OCI-LY7 (cell line): Measurements from ENCODE around the gene CTNND2. TPM values are rescaled to one million over a fixed set of nuclear protein-coding genes. Genes with fewer than 3 reads are reported as not detected.

ENCODE experiments used
- BruUV-seq: library from RNA; stranded (reverse); fragments of 400-500 nt; replicated peaks from 2 replicates; lab custom pipeline; 2021; lab: Mats Ljungman, UMichigan
- CTCF ChIA-PET: fragments of 300-600 bp; sonication (Branson Sonifier 250); formaldehyde crosslinking; loops from one replicate; lab custom pipeline; 2022; ENCODE audit warnings: antibody characterized with exemption; ENCODE audit not compliant: unreplicated experiment; lab: Charles Lee
- POLR2A ChIA-PET: fragments of 300-600 bp; sonication (Branson Sonifier 250); formaldehyde crosslinking; loops from one replicate; lab custom pipeline; 2022; ENCODE audit warnings: antibody characterized with exemption; lab: Charles Lee
- DNase-seq: peaks from one replicate; pipeline ENCODE4 v3.0.0-alpha.2; 2015; ENCODE audit warnings: low spot score
- H2AFZ ChIP-seq: fragments of 200-600 bp; sonication (generic), shearing (Covaris generic); 2 replicates; pipeline ENCODE4 v1.6.1; 2014; ENCODE audit warnings: mild to moderate bottlenecking, antibody characterized with exemption, low read length, moderate library complexity
- H3K27ac ChIP-seq: fragments of 200-600 bp; sonication (generic); 2 replicates; pipeline ENCODE4 v1.5.1; 2014; ENCODE audit warnings: mixed run types, low read depth, mild to moderate bottlenecking, moderate library complexity, low read length, inconsistent platforms; ENCODE audit not compliant: poor library complexity, severe bottlenecking
- H3K36me3 ChIP-seq: fragments of 200-600 bp; sonication (generic); 2 replicates; pipeline ENCODE4 v1.6.1; 2014; ENCODE audit warnings: mild to moderate bottlenecking, antibody characterized with exemption, low read length, moderate library complexity, mixed read lengths; ENCODE audit not compliant: insufficient read depth
- H3K4me1 ChIP-seq: fragments of 200-600 bp; sonication (generic); 2 replicates; pipeline ENCODE4 v1.5.1; 2014; ENCODE audit warnings: mild to moderate bottlenecking, low read length; ENCODE audit not compliant: insufficient read depth, poor library complexity, severe bottlenecking
- H3K4me2 ChIP-seq: fragments of 200-600 bp; sonication (generic); 2 replicates; pipeline ENCODE4 v1.6.1; 2014; ENCODE audit warnings: mild to moderate bottlenecking, low read length
- H3K4me3 ChIP-seq: fragments of 200-600 bp; sonication (generic); 2 replicates; pipeline ENCODE4 v1.5.1; 2014; ENCODE audit warnings: mild to moderate bottlenecking, low read depth, low read length; ENCODE audit not compliant: poor library complexity, severe bottlenecking
- H3K79me2 ChIP-seq: fragments of 200-600 bp; sonication (generic); 2 replicates; pipeline ENCODE4 v1.6.1; 2016; ENCODE audit warnings: low read depth, mild to moderate bottlenecking, low read length, moderate library complexity, mixed read lengths; ENCODE audit not compliant: insufficient read depth
- H3K9me2 ChIP-seq: fragments of 200-600 bp; sonication (generic); 2 replicates; pipeline ENCODE4 v1.6.1; 2016; ENCODE audit warnings: mild to moderate bottlenecking, low read length, mixed read lengths; ENCODE audit not compliant: insufficient read depth
- H3K9me3 ChIP-seq: fragments of 200-600 bp; sonication (generic); 2 replicates; pipeline ENCODE4 v1.6.1; 2014; ENCODE audit warnings: mild to moderate bottlenecking, mixed run types, low read length, mixed read lengths
- H4K20me1 ChIP-seq: fragments of 200-600 bp; sonication (generic); 2 replicates; pipeline ENCODE4 v1.6.1; 2014; ENCODE audit warnings: mild to moderate bottlenecking, antibody characterized with exemption, low read length, moderate library complexity, mixed read lengths; ENCODE audit not compliant: insufficient read depth
- EZH2phosphoT487 ChIP-seq: fragments of 200-600 bp; sonication (generic); IDR thresholded peaks from 2 replicates; pipeline ENCODE4 v1.6.1; 2018; ENCODE audit warnings: low read depth, borderline replicate concordance, mild to moderate bottlenecking, mixed run types, antibody characterized with exemption, low read length, moderate library complexity, mixed read lengths
- intact Hi-C: fragments of 100-400 bp; cut with micrococcal nuclease; formaldehyde crosslinking; loops from one replicate; pipeline ENCODE4 v1.10.0; 2022; ENCODE audit not compliant: unreplicated experiment
- total RNA-seq, 2 experiments: library from RNA; depleted of rRNA in 1 of 2; stranded (reverse); fragments of >200 nt in 1 of 2; shearing (Covaris generic) in 1 of 2; gene quantifications; 2 replicates each; pipeline ENCODE4 v1.2.3, GENCODE V29; 2014 to 2022
- TF ChIP-seq, protein P1 (sequence below): fragments of 200-600 bp; sonication (generic); conservative IDR thresholded peaks from 2 replicates; pipeline ENCODE4 v1.5.1; 2014; ENCODE audit warnings: mild to moderate bottlenecking, antibody characterized with exemption, low read length, moderate library complexity, mixed read lengths

CTNND2 gene
- total RNA-seq, 2 experiments from 2014 or later, result not detected

DNA sequence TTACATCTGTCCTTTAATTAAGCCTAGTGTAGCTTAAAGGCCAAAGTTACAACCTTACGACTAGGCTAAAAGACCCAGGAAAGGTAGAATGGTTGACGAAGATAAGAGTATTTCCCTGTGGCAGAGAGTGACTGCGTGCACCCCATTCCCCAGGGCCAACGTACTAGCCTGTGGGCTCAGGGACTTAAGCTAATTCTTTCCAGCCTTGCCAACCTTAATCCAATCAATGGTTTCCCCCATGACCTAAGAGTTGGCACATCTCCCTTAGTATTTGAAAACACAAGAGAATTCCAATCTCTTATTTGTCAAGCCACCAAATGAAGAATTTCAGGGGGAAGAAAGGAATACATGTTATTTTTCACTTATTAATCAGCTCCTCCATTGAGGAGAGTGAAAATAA lies 16.0 kb downstream of the CTNND2 start:
- no peaks in the 10 kb centered on the region for H4K20me1 ChIP-seq
- no peak overlapping the region for H3K4me2 ChIP-seq
- ChIA-PET POLR2A (interaction anchor here (0.7 kb wide), 1 partner anchor 876 kb away, joined by 4 read pairs; no protein-coding TSS in a partner anchor), CTCF (no interaction called here)
- intact Hi-C loops, result no loop called here
- no peak for DNase-seq
- no peaks in the 10 kb centered on the region for H3K79me2 ChIP-seq
- H3K4me3 ChIP-seq, result no peak overlapping the region
- H3K9me2 ChIP-seq, result no peaks in the 10 kb centered on the region
- H2AFZ ChIP-seq, result no peak overlapping the region
- H3K36me3 ChIP-seq, result no peaks in the 10 kb centered on the region
- no peaks in the 10 kb centered on the region for H3K4me1 ChIP-seq
- TF ChIP-seq, protein P1, sequence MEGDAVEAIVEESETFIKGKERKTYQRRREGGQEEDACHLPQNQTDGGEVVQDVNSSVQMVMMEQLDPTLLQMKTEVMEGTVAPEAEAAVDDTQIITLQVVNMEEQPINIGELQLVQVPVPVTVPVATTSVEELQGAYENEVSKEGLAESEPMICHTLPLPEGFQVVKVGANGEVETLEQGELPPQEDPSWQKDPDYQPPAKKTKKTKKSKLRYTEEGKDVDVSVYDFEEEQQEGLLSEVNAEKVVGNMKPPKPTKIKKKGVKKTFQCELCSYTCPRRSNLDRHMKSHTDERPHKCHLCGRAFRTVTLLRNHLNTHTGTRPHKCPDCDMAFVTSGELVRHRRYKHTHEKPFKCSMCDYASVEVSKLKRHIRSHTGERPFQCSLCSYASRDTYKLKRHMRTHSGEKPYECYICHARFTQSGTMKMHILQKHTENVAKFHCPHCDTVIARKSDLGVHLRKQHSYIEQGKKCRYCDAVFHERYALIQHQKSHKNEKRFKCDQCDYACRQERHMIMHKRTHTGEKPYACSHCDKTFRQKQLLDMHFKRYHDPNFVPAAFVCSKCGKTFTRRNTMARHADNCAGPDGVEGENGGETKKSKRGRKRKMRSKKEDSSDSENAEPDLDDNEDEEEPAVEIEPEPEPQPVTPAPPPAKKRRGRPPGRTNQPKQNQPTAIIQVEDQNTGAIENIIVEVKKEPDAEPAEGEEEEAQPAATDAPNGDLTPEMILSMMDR, result no peak
- TF ChIP-seq EZH2phosphoT487, result no peak
- no peaks in the 10 kb centered on the region for H3K9me3 ChIP-seq
- no peak overlapping the region for H3K27ac ChIP-seq
- BruUV-seq, result no TSS peak

DNA sequence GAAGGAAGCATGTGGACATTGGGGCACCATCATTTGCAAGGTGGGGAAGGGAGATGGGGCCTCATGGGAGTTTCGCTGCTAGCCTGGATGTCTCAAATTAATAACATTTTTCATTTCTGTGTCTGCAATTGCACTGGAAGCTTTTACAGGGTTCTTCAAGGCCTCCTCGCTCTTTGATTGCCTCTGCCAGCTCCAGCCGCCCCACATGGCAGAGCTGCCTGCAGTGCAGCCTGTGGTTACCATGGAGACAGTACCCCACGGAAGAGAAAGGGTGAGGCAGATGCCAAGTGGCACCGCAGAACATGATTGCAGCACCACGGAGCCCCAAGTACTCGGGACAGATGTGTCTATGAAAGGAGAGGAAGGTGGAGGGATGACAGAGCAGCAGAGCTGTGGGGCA lies 25.4 kb downstream of the CTNND2 start:
- ChIA-PET POLR2A (interaction anchor here (0.5 kb wide), 1 partner anchor 14 kb away, joined by 4 read pairs; no protein-coding TSS in a partner anchor), CTCF (no interaction called here)
- Histone ChIP-seq H4K20me1 (no peaks in the 10 kb centered on the region), H3K9me3 (no peaks in the 10 kb centered on the region), H3K4me2 (no peak overlapping the region), H3K4me1 (no peaks in the 10 kb centered on the region), H3K27ac (no peak overlapping the region), H3K4me3 (no peak overlapping the region), H2AFZ (no peak overlapping the region), H3K9me2 (no peaks in the 10 kb centered on the region), H3K79me2 (no peaks in the 10 kb centered on the region), H3K36me3 (no peaks in the 10 kb centered on the region)
- intact Hi-C loops, result no loop called here
- DNase-seq, result no peak
- TF ChIP-seq, protein P1, result no peak
- no peak for TF ChIP-seq EZH2phosphoT487
- no TSS peak for BruUV-seq

DNA sequence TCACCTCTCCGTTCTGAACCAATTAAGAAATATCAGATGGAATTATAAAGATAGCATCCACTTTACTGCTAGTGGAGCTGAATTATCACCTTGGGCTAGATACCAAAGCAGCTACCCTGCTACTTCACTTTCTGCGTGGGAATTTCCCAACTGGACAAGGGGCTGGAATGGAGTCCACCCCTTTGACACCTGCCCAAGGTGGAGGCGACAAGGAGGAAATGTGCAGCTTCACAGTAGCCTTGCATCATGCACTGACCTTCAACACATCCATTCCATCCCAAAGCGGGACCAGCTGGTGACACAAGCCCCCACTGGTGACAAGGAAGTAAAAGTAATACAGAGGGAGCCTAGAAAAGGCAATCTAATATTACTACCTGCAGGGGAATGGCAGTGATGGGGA lies 30.7 kb downstream of the CTNND2 start:
- no TSS peak for BruUV-seq
- no peak overlapping the region for H2AFZ ChIP-seq
- no peaks in the 10 kb centered on the region for H3K9me3 ChIP-seq
- ChIA-PET CTCF (no interaction called here), POLR2A (no interaction called here)
- no peaks in the 10 kb centered on the region for H3K9me2 ChIP-seq
- H3K4me1 ChIP-seq, result no peaks in the 10 kb centered on the region
- no peak overlapping the region for H3K27ac ChIP-seq
- no peak for DNase-seq
- TF ChIP-seq EZH2phosphoT487, result no peak
- TF ChIP-seq, protein P1, result no peak
- no peaks in the 10 kb centered on the region for H4K20me1 ChIP-seq
- no peaks in the 10 kb centered on the region for H3K79me2 ChIP-seq
- H3K4me2 ChIP-seq, result no peak overlapping the region
- H3K4me3 ChIP-seq, result no peak overlapping the region
- intact Hi-C loops, result no loop called here
- no peaks in the 10 kb centered on the region for H3K36me3 ChIP-seq
